IPS-15b (cell line): Measurements from ENCODE around the gene ATPAF1.

ENCODE experiments used
- H3K27me3 ChIP-seq: one replicate; pipeline ENCODE4 v1.6.1; 2013; ENCODE audit warnings: low read length; ENCODE audit not compliant: control insufficient read depth, insufficient read depth
- H3K36me3 ChIP-seq: one replicate; pipeline ENCODE4 v1.6.1; 2013; ENCODE audit warnings: low read length; ENCODE audit not compliant: control insufficient read depth, insufficient read depth
- H3K4me1 ChIP-seq: one replicate; pipeline ENCODE4 v1.6.1; 2013; ENCODE audit warnings: mild to moderate bottlenecking, low read length; ENCODE audit not compliant: control insufficient read depth, insufficient read depth
- H3K4me3 ChIP-seq: one replicate; pipeline ENCODE4 v1.5.1; 2013; ENCODE audit warnings: low read depth, low read length
- H3K9ac ChIP-seq: one replicate; pipeline ENCODE4 v1.6.1; 2013; ENCODE audit warnings: low read depth, mild to moderate bottlenecking, low read length
- H3K9me3 ChIP-seq: one replicate; pipeline ENCODE4 v1.6.1; 2013; ENCODE audit warnings: mild to moderate bottlenecking, low read length; ENCODE audit not compliant: control insufficient read depth, insufficient read depth

ATPAF1 gene

GRCh38 chr1:46619656-46620258 is 48.4 kb downstream of the ATPAF1 start:
- no peak overlapping the region for H3K9ac ChIP-seq
- H3K27me3 ChIP-seq, result peaks cover 24% of the 10 kb centered on the region
- H3K4me1 ChIP-seq, result peaks cover 14% of the 10 kb centered on the region
- no peaks in the 10 kb centered on the region for H3K36me3 ChIP-seq
- H3K9me3 ChIP-seq, result no peaks in the 10 kb centered on the region
- H3K4me3 ChIP-seq, result no peak overlapping the region

- no peaks in the 10 kb centered on the region for H3K36me3 ChIP-seq
- no peaks in the 10 kb centered on the region for H3K9me3 ChIP-seq
- peaks cover 24% of the 10 kb centered on the region for H3K27me3 ChIP-seq
- H3K4me1 ChIP-seq, result peaks cover 21% of the 10 kb centered on the region
- H3K9ac ChIP-seq, result no peak overlapping the region
- no peak overlapping the region for H3K4me3 ChIP-seq
Measured at GRCh38 chr1:46618754-46619415, 49.3 kb downstream of the ATPAF1 start.

- Histone ChIP-seq H3K36me3 (no peaks in the 10 kb centered on the region), H3K27me3 (peaks cover 24% of the 10 kb centered on the region), H3K9ac (no peak overlapping the region), H3K4me3 (no peak overlapping the region), H3K9me3 (no peaks in the 10 kb centered on the region), H3K4me1 (peaks cover 26% of the 10 kb centered on the region)
Measured at GRCh38 chr1:46617833-46618232, 50.3 kb downstream of the ATPAF1 start.

GRCh38 chr1:46617108-46617800 is 50.9 kb downstream of the ATPAF1 start:
- H3K9me3 ChIP-seq, result no peaks in the 10 kb centered on the region
- H3K36me3 ChIP-seq, result no peaks in the 10 kb centered on the region
- peak overlapping the region; percentile 65 for H3K9ac ChIP-seq
- peaks cover 25% of the 10 kb centered on the region for H3K4me1 ChIP-seq
- peaks cover 24% of the 10 kb centered on the region for H3K27me3 ChIP-seq
- H3K4me3 ChIP-seq, result peak overlapping the region; percentile 79

GRCh38 chr1:46616277-46617107 is 51.7 kb downstream of the ATPAF1 start, which contains the start of gene MOB3C:
TSS of gene MOB3C (minus strand) at chr1:46616811. CDS start at chr1:46613321, 3,490 bp downstream.
- H3K9me3 ChIP-seq, result no peaks in the 10 kb centered on the region
- peaks cover 28% of the 10 kb centered on the region for H3K4me1 ChIP-seq
- no peaks in the 10 kb centered on the region for H3K36me3 ChIP-seq
- H3K27me3 ChIP-seq, result peaks cover 24% of the 10 kb centered on the region
- H3K4me3 ChIP-seq, result peak within 1 kb of the TSS; percentile 79
- peak within 1 kb of the TSS; percentile 65 for H3K9ac ChIP-seq

GRCh38 chr1:46615735-46616134 is 52.4 kb downstream of the ATPAF1 start:
- Histone ChIP-seq H3K9me3 (no peaks in the 10 kb centered on the region), H3K4me1 (peaks cover 29% of the 10 kb centered on the region), H3K36me3 (no peaks in the 10 kb centered on the region), H3K4me3 (peak overlapping the region; percentile 49), H3K27me3 (peaks cover 24% of the 10 kb centered on the region), H3K9ac (no peak overlapping the region)

GRCh38 chr1:46615088-46615487 is 53.1 kb downstream of the ATPAF1 start:
- Histone ChIP-seq H3K36me3 (no peaks in the 10 kb centered on the region), H3K9me3 (no peaks in the 10 kb centered on the region), H3K4me3 (no peak overlapping the region), H3K9ac (no peak overlapping the region), H3K4me1 (peaks cover 29% of the 10 kb centered on the region), H3K27me3 (peaks cover 23% of the 10 kb centered on the region)

- Histone ChIP-seq H3K9ac (no peak overlapping the region), H3K27me3 (peaks cover 22% of the 10 kb centered on the region), H3K9me3 (no peaks in the 10 kb centered on the region), H3K4me1 (peaks cover 29% of the 10 kb centered on the region), H3K36me3 (no peaks in the 10 kb centered on the region), H3K4me3 (no peak overlapping the region)
Measured at GRCh38 chr1:46614604-46614984, 53.6 kb downstream of the ATPAF1 start.

- Histone ChIP-seq H3K27me3 (peaks cover 19% of the 10 kb centered on the region), H3K9ac (no peak overlapping the region), H3K9me3 (no peaks in the 10 kb centered on the region), H3K36me3 (no peaks in the 10 kb centered on the region), H3K4me1 (peaks cover 29% of the 10 kb centered on the region), H3K4me3 (peak overlapping the region; percentile 18)
Measured at GRCh38 chr1:46613661-46614603, 54.2 kb downstream of the ATPAF1 start.

- H3K36me3 ChIP-seq, result no peaks in the 10 kb centered on the region
- H3K9ac ChIP-seq, result no peak overlapping the region
- H3K4me1 ChIP-seq, result peaks cover 29% of the 10 kb centered on the region
Measured at GRCh38 chr1:46612937-46613660, 55.1 kb downstream of the ATPAF1 start.

More at GRCh38 chr1:46612937-46613660, 55.1 kb downstream of the ATPAF1 start:
- Histone ChIP-seq H3K27me3 (peaks cover 13% of the 10 kb centered on the region), H3K9me3 (no peaks in the 10 kb centered on the region), H3K4me3 (peak overlapping the region; percentile 18)
